ENCODE results near the gene SSBP4.
"Not testable (repeated sequence)": the region's sequence is repeated elsewhere in the genome, so short reads cannot be mapped to it uniquely, and the experiment has no call there.

The SSBP4 gene

GRCh38 chr19:18393836-18394235 is 25.4 kb upstream of the SSBP4 start:
- no peak for DNase-seq (ENCODE audit: low read depth)

GRCh38 chr19:18396471-18397241 is 22.5 kb upstream of the SSBP4 start:
- DNase-seq (ENCODE audit: low read depth), result no peak

- DNase-seq (ENCODE audit: low read depth), result no peak
These were observed 21.7 kb upstream of the SSBP4 start, which contains the start of gene LRRC25 for GRCh38 chr19:18397242-18398202. TSS of gene LRRC25 (minus strand) at chr19:18397622. CDS start at chr19:18396963, 659 bp downstream.

- no peak for DNase-seq (ENCODE audit: low read depth)
These were observed 20.2 kb upstream of the SSBP4 start for GRCh38 chr19:18399008-18399407.

GRCh38 chr19:18401580-18402112 is 17.6 kb upstream of the SSBP4 start:
- DNase-seq (ENCODE audit: low read depth), result no peak

- DNase-seq (ENCODE audit: low read depth), result not testable (repeated sequence)
These were observed 16.5 kb upstream of the SSBP4 start for GRCh38 chr19:18402455-18403248.

GRCh38 chr19:18405754-18406153 is 13.4 kb upstream of the SSBP4 start:
- DNase-seq (ENCODE audit: low read depth), result not testable (repeated sequence)

GRCh38 chr19:18406749-18407148 is 12.4 kb upstream of the SSBP4 start:
- no peak for DNase-seq (ENCODE audit: low read depth)

GRCh38 chr19:18408053-18408476 is 11.1 kb upstream of the SSBP4 start:
- DNase-seq (ENCODE audit: low read depth), result no peak

GRCh38 chr19:18412610-18413239 is 6.5 kb upstream of the SSBP4 start:
- DNase-seq (ENCODE audit: low read depth), result no peak

GRCh38 chr19:18414504-18415177 is 4.6 kb upstream of the SSBP4 start:
- DNase-seq (ENCODE audit: low read depth), result no peak

- DNase-seq (ENCODE audit: low read depth), result no peak
These were observed 3.9 kb upstream of the SSBP4 start for GRCh38 chr19:18415178-18415867.

- DNase-seq (ENCODE audit: low read depth), result peak; percentile 58
These were observed 2.4 kb upstream of the SSBP4 start for GRCh38 chr19:18416778-18417249.

GRCh38 chr19:18417250-18418028 is 1.8 kb upstream of the SSBP4 start:
- DNase-seq (ENCODE audit: low read depth), result no peak

- DNase-seq (ENCODE audit: low read depth), result no peak
These were observed 1.1 kb upstream of the SSBP4 start for GRCh38 chr19:18418029-18418482.

GRCh38 chr19:18418483-18419194 is 559 bp upstream of the SSBP4 start:
- DNase-seq (ENCODE audit: low read depth), result no peak

- DNase-seq (ENCODE audit: low read depth), result no peak
These were observed 682 bp downstream of the SSBP4 start for GRCh38 chr19:18419699-18420460.

- DNase-seq (ENCODE audit: low read depth), result no peak
These were observed 1.7 kb downstream of the SSBP4 start for GRCh38 chr19:18420930-18421329.

Data from stimulated activated CD8-positive, alpha-beta memory T cell treated with anti-CD3 and anti-CD28 coated beads, Interleukin-4, amount 100 ng/mL, for 24 hours (primary cell).